Upper lobe of left lung (tissue), 6 donors: ENCODE results near the gene TCL1B. TPM values are rescaled to one million over a fixed set of nuclear protein-coding genes. Genes with fewer than 3 reads are reported as not detected.

Experiments used
- ATAC-seq, 2 donors: fragments of 200-7000 bp; cut with Tn5 transposase; one replicate each; pipeline ENCODE4 v1.9.1; 2022; ENCODE audit warnings: mild to moderate bottlenecking in 2 of 2, moderate library complexity in 2 of 2; ENCODE audit not compliant: low FRiP score in 2 of 2
- DNase-seq, 2 donors: peaks; one replicate each; pipeline ENCODE4 v3.0.0-alpha.2; 2019 to 2020
- H3K27ac ChIP-seq, 4 donors: fragments of 200-600 bp; sonication (generic); one replicate each; pipeline ENCODE4 v1.5.1; 2016 to 2019
- H3K27me3 ChIP-seq, 4 donors: fragments of 200-600 bp; sonication (generic); one replicate each; pipeline ENCODE4 v1.5.1; 2017 to 2019
- H3K36me3 ChIP-seq, 4 donors: fragments of 200-600 bp; sonication (generic); one replicate each; pipeline ENCODE4 v1.5.1; 2016 to 2019
- H3K4me1 ChIP-seq, 4 donors: fragments of 200-600 bp; sonication (generic); one replicate each; pipeline ENCODE4 v1.5.1; 2018 to 2019
- H3K4me3 ChIP-seq, 4 donors: fragments of 200-600 bp; sonication (generic); one replicate each; pipeline ENCODE4 v1.5.1; 2017 to 2019; ENCODE audit warnings: mild to moderate bottlenecking in 2 of 4, moderate library complexity in 1 of 4
- H3K9me3 ChIP-seq, 4 donors: fragments of 200-600 bp; sonication (generic); one replicate each; pipeline ENCODE4 v1.5.1; 2018 to 2019
- CTCF ChIP-seq, 6 experiments: fragments of 450-650 bp in 4 of 6; fragments of 200-600 bp in 2 of 6; sonication (generic) in 2 of 6; IDR thresholded peaks; one replicate each; pipeline ENCODE4 v1.5.1; 2016 to 2019; ENCODE audit warnings: antibody characterized with exemption in 6 of 6
- EP300 ChIP-seq, 4 donors: sonication (generic); formaldehyde crosslinking; IDR thresholded peaks; one replicate each; pipeline ENCODE4 v1.5.1; 2017; ENCODE audit warnings: antibody characterized with exemption in 4 of 4, control low read depth in 2 of 4
- POLR2A ChIP-seq, 4 donors: fragments of 450-650 bp; IDR thresholded peaks; one replicate each; pipeline ENCODE4 v1.5.1; 2016 to 2017; ENCODE audit warnings: antibody characterized with exemption in 4 of 4, mild to moderate bottlenecking in 2 of 4
- POLR2AphosphoS5 ChIP-seq, 2 donors: sonication (generic); formaldehyde crosslinking; IDR thresholded peaks; one replicate each; pipeline ENCODE4 v1.5.1; 2017; ENCODE audit warnings: antibody characterized with exemption in 2 of 2
- WGBS, 2 donors: methylation state at CpG; one replicate each; pipeline ENCODE4 v1.1.5; 2017 to 2018; 5-methylcytosine and 5-hydroxymethylcytosine counted together
- total RNA-seq, 6 donors: library from RNA; depleted of rRNA in 4 of 6; stranded (reverse); fragments of >200 nt in 4 of 6; gene quantifications; one replicate each; pipeline versions ENCODE4 v1.1.0 to v1.2.1, GENCODE V29; 2016 to 2021
- donor health status: DM: no; HTN: no; CAD: no; lungs with moderate emphysema.
- donor health status: DM: no; HTN: yes; CAD: no; lungs with severe emphysema.

Gene TCL1B
- total RNA-seq, 6 donors from 2014 or later: not detected

GRCh38 chr14:95703341-95703740 is 17.1 kb downstream of the TCL1B start:
- TF ChIP-seq EP300 (IDR thresholded peaks at IDR 0.05): no peak
- no peak for TF ChIP-seq POLR2AphosphoS5 (IDR thresholded peaks at IDR 0.05)
- no peak for TF ChIP-seq POLR2A (IDR thresholded peaks at IDR 0.05)
- TF ChIP-seq CTCF (IDR thresholded peaks at IDR 0.05): no peak
- no peaks in the 10 kb centered on the region for H3K4me1 ChIP-seq
- no peaks in the 10 kb centered on the region for H3K36me3 ChIP-seq
- no peak overlapping the region for H3K4me3 ChIP-seq
- no peaks in the 10 kb centered on the region for H3K9me3 ChIP-seq
- no peak for DNase-seq
- no peak for ATAC-seq
- 70 to 71% methylated on average over 3 of the region's 3 CpGs for WGBS, 2 donors
- no peak overlapping the region for H3K27ac ChIP-seq
- H3K27me3 ChIP-seq: no peaks in the 10 kb centered on the region

GRCh38 chr14:95703805-95704204 is 17.6 kb downstream of the TCL1B start:
- Histone ChIP-seq H3K9me3 (no peaks in the 10 kb centered on the region), H3K27me3 (no peaks in the 10 kb centered on the region), H3K4me3 (no peak overlapping the region), H3K27ac (no peak overlapping the region), H3K36me3 (no peaks in the 10 kb centered on the region), H3K4me1 (no peaks in the 10 kb centered on the region)
- ATAC-seq (no peak), DNase-seq (no peak)
- TF ChIP-seq POLR2A (IDR thresholded peaks at IDR 0.05) (no peak), CTCF (IDR thresholded peaks at IDR 0.05) (no peak), POLR2AphosphoS5 (IDR thresholded peaks at IDR 0.05) (no peak), EP300 (IDR thresholded peaks at IDR 0.05) (no peak)
- WGBS, 2 donors: 48 to 58% methylated on average over 3 of the region's 3 CpGs

GRCh38 chr14:95705518-95705917 is 19.3 kb downstream of the TCL1B start:
- Histone ChIP-seq H3K27me3 (no peaks in the 10 kb centered on the region), H3K36me3 (no peaks in the 10 kb centered on the region), H3K4me1 (no peaks in the 10 kb centered on the region), H3K9me3 (no peaks in the 10 kb centered on the region), H3K27ac (no peak overlapping the region), H3K4me3 (no peak overlapping the region)
- DNase-seq: no peak
- TF ChIP-seq POLR2AphosphoS5 (IDR thresholded peaks at IDR 0.05) (no peak), CTCF (IDR thresholded peaks at IDR 0.05) (no peak), POLR2A (IDR thresholded peaks at IDR 0.05) (no peak), EP300 (IDR thresholded peaks at IDR 0.05) (no peak)
- 87 to 96% methylated on average over 4 of the region's 4 CpGs for WGBS, 2 donors
- ATAC-seq: no peak

- DNase-seq (no peak), ATAC-seq (no peak)
- H3K9me3 ChIP-seq: no peaks in the 10 kb centered on the region
- WGBS, 2 donors: 75% methylated on average over 5 of the region's 5 CpGs
- no peaks in the 10 kb centered on the region for H3K36me3 ChIP-seq
- H3K27me3 ChIP-seq: no peaks in the 10 kb centered on the region
- no peaks in the 10 kb centered on the region for H3K4me1 ChIP-seq
- H3K27ac ChIP-seq: no peak overlapping the region
- no peak for TF ChIP-seq EP300 (IDR thresholded peaks at IDR 0.05)
- TF ChIP-seq POLR2A (IDR thresholded peaks at IDR 0.05): no peak
- TF ChIP-seq CTCF (IDR thresholded peaks at IDR 0.05): no peak
- TF ChIP-seq POLR2AphosphoS5 (IDR thresholded peaks at IDR 0.05): no peak
- H3K4me3 ChIP-seq: no peak overlapping the region
Measured at GRCh38 chr14:95707327-95707726, 21.1 kb downstream of the TCL1B start.

- no peaks in the 10 kb centered on the region for H3K4me1 ChIP-seq
- 85 to 87% methylated on average over 17 of the region's 17 CpGs for whole genome bisulfite sequencing, 2 donors
- no peaks in the 10 kb centered on the region for H3K36me3 ChIP-seq
- no peaks in the 10 kb centered on the region for H3K9me3 ChIP-seq
- H3K27ac ChIP-seq: no peak overlapping the region
- DNase-seq (peak in 1 of 2 donors; percentile 62), ATAC-seq (no peak)
- no peak overlapping the region for H3K4me3 ChIP-seq
- H3K27me3 ChIP-seq: peaks cover 0 to 7% (median 2%) of the 10 kb centered on the region in 4 donors
- TF ChIP-seq POLR2A (IDR thresholded peaks at IDR 0.05): no peak
- no peak for TF ChIP-seq EP300 (IDR thresholded peaks at IDR 0.05)
- TF ChIP-seq POLR2AphosphoS5 (IDR thresholded peaks at IDR 0.05): no peak
- no peak for TF ChIP-seq CTCF (IDR thresholded peaks at IDR 0.05)
Measured at GRCh38 chr14:95710106-95710505, 23.9 kb downstream of the TCL1B start.
